Stimulated activated CD4-positive, alpha-beta T cell treated with anti-CD3 and anti-CD28 coated beads, Interleukin-1b, Interleukin-23, amount 100 ng/mL, for 24 hours (primary cell): ENCODE measurements around the gene WNT5B.
A peak's percentile ranks its signal among the peaks of the same experiment; 100 is the strongest.

ENCODE experiments used
- DNase-seq, 4 experiments: peaks; one replicate each; pipeline ENCODE4 v3.0.0-alpha.2; 2020; ENCODE audit warnings: low read depth in 4 of 4, low spot score in 1 of 4

Gene WNT5B

GRCh38 chr12:1629338-1630132 lies 504 bp downstream of the WNT5B start:
- DNase-seq = no peak

- DNase-seq = no peak
These were observed 1.2 kb downstream of the WNT5B start for GRCh38 chr12:1630133-1630826.

GRCh38 chr12:1630827-1631591 lies 2.0 kb downstream of the WNT5B start:
- no peak for DNase-seq

- DNase-seq = no peak
These were observed 3.7 kb downstream of the WNT5B start for GRCh38 chr12:1632702-1633101.

- DNase-seq = no peak
These were observed 4.4 kb downstream of the WNT5B start for GRCh38 chr12:1633459-1633858.

- no peak for DNase-seq
These were observed 5.1 kb downstream of the WNT5B start for GRCh38 chr12:1634149-1634548.

GRCh38 chr12:1634590-1635191 lies 5.7 kb downstream of the WNT5B start:
- peak; percentile 21 to 44 (median 40) for DNase-seq

- DNase-seq = no peak
These were observed 6.5 kb downstream of the WNT5B start for GRCh38 chr12:1635301-1636095.

- no peak for DNase-seq
These were observed 9.2 kb downstream of the WNT5B start for GRCh38 chr12:1638203-1638602.

GRCh38 chr12:1639538-1639937 lies 10.5 kb downstream of the WNT5B start:
- DNase-seq = no peak

- DNase-seq = no peak
These were observed 11.6 kb downstream of the WNT5B start for GRCh38 chr12:1640328-1641234.

- no peak for DNase-seq
These were observed 13.5 kb downstream of the WNT5B start for GRCh38 chr12:1642513-1642912.

- no peak for DNase-seq
These were observed 14.0 kb downstream of the WNT5B start for GRCh38 chr12:1643043-1643442.

GRCh38 chr12:1643905-1644533 lies 15.0 kb downstream of the WNT5B start:
- no peak for DNase-seq

- DNase-seq = no peak
These were observed 15.8 kb downstream of the WNT5B start for GRCh38 chr12:1644534-1645438.

GRCh38 chr12:1645819-1646218 lies 16.8 kb downstream of the WNT5B start:
- no peak for DNase-seq

- DNase-seq = no peak
These were observed 17.7 kb downstream of the WNT5B start for GRCh38 chr12:1646569-1647284.

GRCh38 chr12:1647285-1647669 lies 18.2 kb downstream of the WNT5B start:
- no peak for DNase-seq
